Colonic mucosa (tissue), 4 donors: ENCODE results near the gene GRK2. TPM values are rescaled to one million over a fixed set of nuclear protein-coding genes. Genes with fewer than 3 reads are reported as not detected.

ENCODE experiments used
- DNase-seq: peaks from one replicate; pipeline ENCODE4 v3.0.0-alpha.2; 2020
- H3K27ac ChIP-seq: fragments of 200-600 bp; one replicate; pipeline ENCODE4 v1.8.0; 2021
- H3K27me3 ChIP-seq: fragments of 200-600 bp; one replicate; pipeline ENCODE4 v1.8.0; 2021
- H3K36me3 ChIP-seq: fragments of 200-600 bp; one replicate; pipeline ENCODE4 v1.8.0; 2021
- H3K4me1 ChIP-seq: fragments of 200-600 bp; one replicate; pipeline ENCODE4 v1.8.0; 2021; ENCODE audit warnings: mild to moderate bottlenecking
- H3K4me3 ChIP-seq: fragments of 200-600 bp; one replicate; pipeline ENCODE4 v1.8.0; 2021
- H3K9ac ChIP-seq, 2 donors: one replicate each; pipeline ENCODE4 v1.7.0; 2013; ENCODE audit warnings: control low read depth in 2 of 2, low read depth in 2 of 2, low read length in 2 of 2
- H3K9me3 ChIP-seq: fragments of 200-600 bp; one replicate; pipeline ENCODE4 v1.8.0; 2021
- CTCF ChIP-seq: fragments of 200-600 bp; IDR thresholded peaks from one replicate; pipeline ENCODE4 v1.8.0; 2022; ENCODE audit warnings: antibody characterized with exemption, mild to moderate bottlenecking
- intact Hi-C: fragments of 100-400 bp; cut with DNase I; formaldehyde crosslinking; loops from one replicate; pipeline ENCODE4 v1.14.1; 2022
- total RNA-seq, 2 donors: library from RNA; stranded (reverse); fragmentation: NEBNext Ultra II Directional in 1 of 2; extraction: Animal tissue kit (Norgen Biotek cat#: 25700) in 1 of 2; gene quantifications; one replicate each; pipeline ENCODE4 v1.2.1, GENCODE V29; 2021
- donor health status: healthy.
- donor health status: DM: no; HTN: no; CAD: no.
- donor health status: DM: no; HTN: no; CAD: no.

GRK2 gene
- total RNA-seq, 2 donors from 2014 or later, result 108 to 137 TPM

- H3K4me1 ChIP-seq, result peaks cover 12% of the 10 kb centered on the region
- no peak overlapping the region for H3K4me3 ChIP-seq
- peak overlapping the region; percentile 33 for H3K27ac ChIP-seq
- no peak for TF ChIP-seq CTCF
- intact Hi-C loops, result no loop called here
- H3K9ac ChIP-seq, result no peak overlapping the region
- no peaks in the 10 kb centered on the region for H3K9me3 ChIP-seq
- H3K36me3 ChIP-seq, result peaks cover 55% of the 10 kb centered on the region
- no peak for DNase-seq
- H3K27me3 ChIP-seq, result no peaks in the 10 kb centered on the region
Measured at GRCh38 chr11:67283481-67283963, 17.2 kb downstream of the GRK2 start.

- TF ChIP-seq CTCF, result no peak
- H3K9ac ChIP-seq, result no peak overlapping the region
- no peak for DNase-seq
- H3K4me1 ChIP-seq, result peaks cover 12% of the 10 kb centered on the region
- H3K36me3 ChIP-seq, result peaks cover 43% of the 10 kb centered on the region
- intact Hi-C loops, result no loop called here
- peak overlapping the region; percentile 24 for H3K27ac ChIP-seq
- H3K4me3 ChIP-seq, result no peak overlapping the region
- H3K27me3 ChIP-seq, result no peaks in the 10 kb centered on the region
- H3K9me3 ChIP-seq, result no peaks in the 10 kb centered on the region
Measured at GRCh38 chr11:67284811-67285540, 18.7 kb downstream of the GRK2 start.

GRCh38 chr11:67285541-67286498 is 19.5 kb downstream of the GRK2 start:
- Histone ChIP-seq H3K27ac (peak overlapping the region; percentile 95), H3K36me3 (peaks cover 38% of the 10 kb centered on the region), H3K9me3 (no peaks in the 10 kb centered on the region), H3K27me3 (no peaks in the 10 kb centered on the region), H3K9ac (peak overlapping the region; percentile 6 to 19), H3K4me3 (no peak overlapping the region), H3K4me1 (peaks cover 15% of the 10 kb centered on the region)
- no peak for TF ChIP-seq CTCF
- intact Hi-C loops, result no loop called here
- no peak for DNase-seq

- H3K9me3 ChIP-seq, result no peaks in the 10 kb centered on the region
- peak overlapping the region; percentile 95 for H3K27ac ChIP-seq
- no peak for TF ChIP-seq CTCF
- H3K27me3 ChIP-seq, result no peaks in the 10 kb centered on the region
- no peak for DNase-seq
- H3K4me1 ChIP-seq, result peaks cover 15% of the 10 kb centered on the region
- H3K9ac ChIP-seq, result peak overlapping the region; percentile 6 to 91
- H3K36me3 ChIP-seq, result peaks cover 28% of the 10 kb centered on the region
- H3K4me3 ChIP-seq, result no peak overlapping the region
- intact Hi-C loops, result no loop called here
Measured at GRCh38 chr11:67286621-67287333, 20.5 kb downstream of the GRK2 start.
